AG10803 (cell line): Measurements from ENCODE around the gene RFX1.

ENCODE experiments used
- DNase-seq: peaks from one replicate; pipeline ENCODE4 v3.0.0; 2010; ENCODE audit warnings: low read depth
- H3K4me3 ChIP-seq: 2 replicates; pipeline ENCODE4 v1.5.1; 2011; ENCODE audit warnings: mild to moderate bottlenecking, low read length, control low read depth
- TF ChIP-seq, protein P1 (sequence below): conservative IDR thresholded peaks from 2 replicates; pipeline ENCODE4 v1.5.1; 2011; ENCODE audit warnings: mild to moderate bottlenecking, low read length, control low read depth, inconsistent platforms

RFX1 gene

DNA sequence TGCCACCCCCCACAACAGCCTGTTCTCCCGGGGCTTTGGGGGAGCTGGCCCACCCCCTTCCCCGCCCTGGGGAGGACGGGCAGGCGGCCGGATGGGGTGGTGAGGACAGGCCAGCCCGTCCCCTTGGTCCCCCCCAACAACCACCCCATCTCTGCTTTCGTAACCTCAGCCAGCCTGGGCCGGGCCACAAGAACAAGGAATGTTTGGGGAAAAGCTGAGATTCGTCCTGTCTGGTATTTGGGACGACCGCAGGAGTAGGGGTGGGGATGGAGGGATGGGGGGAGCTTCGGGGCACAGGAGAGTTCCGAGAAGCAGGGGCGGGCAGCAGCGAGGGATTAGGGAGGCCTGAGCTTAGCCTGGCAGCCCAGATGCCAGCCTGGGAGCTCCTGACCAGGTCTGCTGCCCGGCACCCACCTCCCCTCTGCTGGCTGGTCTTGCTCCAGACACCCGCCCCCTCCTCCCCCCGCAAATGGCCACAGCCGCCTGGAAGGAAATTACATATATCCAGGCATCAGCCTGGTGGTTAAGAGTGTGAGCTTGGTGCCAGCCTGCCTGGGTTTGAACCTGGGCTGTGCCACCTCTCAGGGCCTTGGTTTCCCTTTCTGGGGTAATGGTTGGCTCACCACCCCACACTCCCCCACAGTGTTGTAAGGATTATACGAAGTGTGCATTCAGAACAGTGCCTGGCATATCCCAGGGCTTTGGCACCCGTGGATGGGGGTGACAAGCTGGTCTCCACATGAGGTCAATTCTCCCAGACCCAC, 67.6 kb downstream of the RFX1 start, which contains the start of gene PODNL1:
Gene PODNL1, minus strand, starts transcription at position 117 of the 764 bp plus-strand sequence. CDS start 236 bp downstream, outside the sequence.
- TF ChIP-seq, protein P1, sequence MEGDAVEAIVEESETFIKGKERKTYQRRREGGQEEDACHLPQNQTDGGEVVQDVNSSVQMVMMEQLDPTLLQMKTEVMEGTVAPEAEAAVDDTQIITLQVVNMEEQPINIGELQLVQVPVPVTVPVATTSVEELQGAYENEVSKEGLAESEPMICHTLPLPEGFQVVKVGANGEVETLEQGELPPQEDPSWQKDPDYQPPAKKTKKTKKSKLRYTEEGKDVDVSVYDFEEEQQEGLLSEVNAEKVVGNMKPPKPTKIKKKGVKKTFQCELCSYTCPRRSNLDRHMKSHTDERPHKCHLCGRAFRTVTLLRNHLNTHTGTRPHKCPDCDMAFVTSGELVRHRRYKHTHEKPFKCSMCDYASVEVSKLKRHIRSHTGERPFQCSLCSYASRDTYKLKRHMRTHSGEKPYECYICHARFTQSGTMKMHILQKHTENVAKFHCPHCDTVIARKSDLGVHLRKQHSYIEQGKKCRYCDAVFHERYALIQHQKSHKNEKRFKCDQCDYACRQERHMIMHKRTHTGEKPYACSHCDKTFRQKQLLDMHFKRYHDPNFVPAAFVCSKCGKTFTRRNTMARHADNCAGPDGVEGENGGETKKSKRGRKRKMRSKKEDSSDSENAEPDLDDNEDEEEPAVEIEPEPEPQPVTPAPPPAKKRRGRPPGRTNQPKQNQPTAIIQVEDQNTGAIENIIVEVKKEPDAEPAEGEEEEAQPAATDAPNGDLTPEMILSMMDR: no peak
- peak within 1 kb of the TSS; percentile 88 for H3K4me3 ChIP-seq
- peak; percentile 92 for DNase-seq

DNA sequence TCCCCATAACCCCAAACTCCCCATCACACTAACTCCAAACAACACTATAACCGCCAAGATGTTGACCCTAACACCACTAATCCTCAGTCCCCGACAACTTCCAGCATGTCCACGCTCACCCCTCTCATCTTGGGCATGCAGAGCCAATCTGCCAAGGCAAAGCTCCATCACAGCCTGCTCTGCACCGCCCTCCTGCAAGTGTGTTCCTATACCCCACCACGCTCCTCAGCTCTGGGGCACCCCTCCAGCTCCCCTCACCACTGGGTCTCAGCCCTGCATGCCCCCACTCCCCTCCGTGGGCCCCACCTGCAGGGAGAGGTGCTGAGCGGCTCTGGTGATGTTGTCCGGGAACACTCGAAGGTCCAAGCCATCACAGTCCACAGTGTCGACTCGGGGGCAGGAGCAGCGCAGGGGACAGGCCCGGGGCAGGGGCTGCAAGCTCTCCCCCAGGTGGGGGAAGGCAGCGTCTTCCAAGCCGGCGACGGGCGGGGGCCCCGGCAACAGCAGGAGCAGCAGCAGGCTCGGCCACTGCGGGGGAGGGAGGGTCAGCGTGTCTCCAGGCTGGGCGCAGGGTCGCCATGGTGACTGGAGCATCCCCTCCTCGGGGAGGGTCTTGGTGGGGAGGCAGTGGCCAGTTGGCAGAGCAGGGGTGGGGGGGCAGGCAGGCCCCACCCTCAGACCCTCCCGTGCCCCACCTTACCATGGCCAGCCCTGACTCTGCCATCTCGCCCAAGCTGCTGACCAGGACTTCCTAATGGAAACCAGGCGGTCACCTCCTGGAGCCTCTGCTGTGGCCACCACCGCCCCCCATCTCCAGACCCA, 68.4 kb downstream of the RFX1 start:
- no peak for DNase-seq
- TF ChIP-seq, protein P1: no peak
- H3K4me3 ChIP-seq: peak overlapping the region; percentile 88

DNA sequence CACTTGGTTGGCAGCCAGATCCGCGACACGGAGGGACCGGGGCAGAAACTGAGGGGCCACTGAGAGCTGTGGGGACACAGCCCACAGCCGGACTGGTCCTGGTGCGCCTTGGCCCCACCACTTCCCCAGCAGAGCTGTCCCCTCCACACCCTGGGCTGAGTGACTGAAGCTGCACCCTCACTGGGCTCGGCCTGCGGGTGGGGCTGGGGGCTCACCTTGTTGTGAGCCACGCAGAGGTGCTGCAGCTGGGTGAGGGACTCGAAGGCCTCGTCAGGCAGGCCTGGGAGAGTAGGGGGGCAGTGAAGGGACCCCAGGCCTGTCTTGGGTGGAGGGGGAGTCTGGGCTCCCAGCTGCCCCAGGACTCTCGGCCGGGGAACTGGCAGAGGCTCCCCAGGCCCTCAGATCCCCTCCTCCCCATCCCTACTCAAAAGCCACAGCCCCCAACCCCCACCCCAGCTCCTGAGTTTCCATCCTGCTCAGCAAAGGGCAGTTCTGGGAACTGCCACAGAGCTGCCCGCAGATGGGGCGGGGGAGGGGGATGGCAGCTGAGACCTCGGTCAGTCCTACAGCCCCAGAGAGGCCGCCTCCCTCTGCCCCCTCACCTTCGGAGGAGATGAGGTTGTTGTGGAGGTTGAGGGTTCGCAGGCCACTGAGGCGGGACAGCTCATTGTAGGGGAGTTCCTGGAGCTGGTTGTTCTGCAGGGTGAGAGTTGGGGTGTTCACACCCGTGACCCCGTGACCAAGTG, 70.2 kb downstream of the RFX1 start:
- no peak for DNase-seq
- TF ChIP-seq, protein P1: no peak

DNA sequence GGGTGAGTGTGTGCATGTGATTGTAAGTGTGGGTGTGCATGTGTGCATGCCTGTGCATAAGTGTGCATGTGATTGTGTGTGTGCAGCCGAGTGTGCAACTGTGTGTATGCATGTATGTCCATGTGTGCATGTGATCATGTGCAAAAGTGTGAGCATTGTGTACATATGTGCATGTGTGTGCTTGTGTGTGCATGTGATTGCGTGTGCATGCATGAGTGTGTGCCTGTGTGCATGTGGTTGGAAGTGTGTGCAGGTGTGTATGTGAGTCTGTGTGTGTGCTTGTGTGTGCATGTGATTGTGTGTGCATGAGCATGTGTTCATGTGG, 71.4 kb downstream of the RFX1 start:
- TF ChIP-seq, protein P1: no peak
- no peak overlapping the region for H3K4me3 ChIP-seq
- DNase-seq: no peak

More for the DNA sequence above, 70.2 kb downstream of the RFX1 start:
- H3K4me3 ChIP-seq: peak overlapping the region; percentile 12; the same call in 1 of the 2 replicates

DNA sequence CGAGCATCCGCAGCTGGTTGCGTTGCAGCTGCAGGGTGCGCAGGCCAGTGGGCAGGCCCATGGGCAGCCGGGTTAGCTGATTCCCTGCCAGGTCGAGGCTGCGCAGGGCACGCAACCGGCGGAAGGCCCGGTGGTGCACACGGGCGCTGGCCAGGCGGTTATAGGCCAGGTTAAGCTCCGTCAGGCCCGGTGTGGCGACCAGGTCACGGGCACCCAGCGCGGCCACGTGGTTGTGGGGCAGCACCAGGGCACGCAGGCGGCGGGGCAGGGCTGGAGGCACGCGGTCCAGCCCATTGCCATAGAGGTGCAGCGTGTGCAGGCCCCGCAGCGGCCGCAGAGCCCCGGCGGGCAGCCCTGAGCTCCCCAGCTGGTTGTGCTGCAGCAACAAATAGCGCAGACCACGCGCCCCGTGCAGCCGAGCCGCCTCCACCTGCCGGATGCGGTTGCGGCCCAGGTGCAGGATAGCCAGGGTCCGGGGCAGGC, 73.2 kb downstream of the RFX1 start:
- TF ChIP-seq, protein P1: no peak
- H3K4me3 ChIP-seq: no peak overlapping the region
- DNase-seq: no peak

DNA sequence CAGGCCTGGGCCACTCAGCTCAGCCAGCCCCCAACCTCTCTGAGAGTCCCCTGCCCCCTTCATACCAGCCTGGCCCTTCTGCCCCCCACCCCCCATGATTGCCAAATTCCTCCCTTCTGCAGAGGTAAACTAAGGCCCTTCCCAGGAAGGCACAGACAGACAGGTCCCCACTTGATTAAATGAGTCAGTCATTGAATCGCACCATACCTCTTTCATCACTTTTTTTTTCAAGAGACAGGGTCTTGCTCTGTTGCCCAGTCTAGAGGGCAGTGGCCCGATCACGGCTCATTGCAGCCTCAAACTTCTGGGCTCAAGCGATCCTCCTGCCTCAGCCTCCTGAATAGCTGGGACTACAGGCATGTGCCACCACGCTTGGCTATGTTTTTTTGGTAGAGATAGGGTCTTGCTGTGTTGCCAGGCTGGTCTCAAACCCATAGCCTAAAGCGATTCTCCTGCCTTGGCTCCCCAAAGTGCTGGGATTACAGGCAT, 73.9 kb downstream of the RFX1 start:
- TF ChIP-seq, protein P1: no peak
- H3K4me3 ChIP-seq: no peak overlapping the region
- no peak for DNase-seq
